D341Med (cell line): ENCODE measurements around the gene PANX2.
"Not testable (repeated sequence)": the region's sequence is repeated elsewhere in the genome, so short reads cannot be mapped to it uniquely, and the experiment has no call there.

Experiments used
- DNase-seq: peaks from one replicate; pipeline ENCODE4 v3.0.0; 2012; ENCODE audit warnings: low spot score

PANX2 gene

GRCh38 chr22:50147258-50148165 is 23.0 kb upstream of the PANX2 start:
- DNase-seq: not testable (repeated sequence)

GRCh38 chr22:50148166-50148500 is 22.4 kb upstream of the PANX2 start:
- no peak for DNase-seq

GRCh38 chr22:50148991-50149721 is 21.4 kb upstream of the PANX2 start:
- peak; percentile 92 for DNase-seq

GRCh38 chr22:50150161-50151129 is 20.1 kb upstream of the PANX2 start:
- DNase-seq: no peak

- DNase-seq: peak; percentile 36
These were observed 18.7 kb upstream of the PANX2 start for GRCh38 chr22:50151571-50152537.

GRCh38 chr22:50153056-50153755 is 17.3 kb upstream of the PANX2 start:
- peak; percentile 18 for DNase-seq

GRCh38 chr22:50153756-50154140 is 16.8 kb upstream of the PANX2 start:
- no peak for DNase-seq

- peak; percentile 26 for DNase-seq
These were observed 12.7 kb upstream of the PANX2 start for GRCh38 chr22:50157709-50158375.

GRCh38 chr22:50160947-50161346 is 9.6 kb upstream of the PANX2 start:
- DNase-seq: no peak

GRCh38 chr22:50161508-50162390 is 8.8 kb upstream of the PANX2 start:
- no peak for DNase-seq

GRCh38 chr22:50162391-50162956 is 8.1 kb upstream of the PANX2 start:
- no peak for DNase-seq

- no peak for DNase-seq
These were observed 5.0 kb upstream of the PANX2 start for GRCh38 chr22:50165436-50166123.

- no peak for DNase-seq
These were observed 2.6 kb upstream of the PANX2 start for GRCh38 chr22:50167689-50168489.

- DNase-seq: not testable (repeated sequence)
These were observed 1.9 kb upstream of the PANX2 start for GRCh38 chr22:50168490-50169180.

GRCh38 chr22:50169181-50169759 is 1.3 kb upstream of the PANX2 start:
- DNase-seq: no peak

- DNase-seq: peak; percentile 80
These were observed 673 bp upstream of the PANX2 start for GRCh38 chr22:50169774-50170341.
